Keratinocyte (primary cell): ENCODE results near the gene CCL15. TPM values are rescaled to one million over a fixed set of nuclear protein-coding genes. Genes with fewer than 3 reads are reported as not detected.

ENCODE experiments used
- DNase-seq: peaks from one replicate; pipeline ENCODE4 v3.0.0-alpha.2; 2011; ENCODE audit warnings: low read depth, missing footprints, low spot score
- FAIRE-seq: peaks from 2 replicates; lab custom pipeline; 2011; peaks lifted over from hg19 to GRCh38; lab: Jason Lieb, UNC
- H2AFZ ChIP-seq: 2 replicates; pipeline ENCODE4 v1.6.0; 2012; ENCODE audit warnings: low read length, control low read depth, inconsistent platforms; ENCODE audit not compliant: control insufficient read depth
- H3K27ac ChIP-seq: 2 replicates; pipeline ENCODE4 v1.5.1; 2011; ENCODE audit warnings: low read length; ENCODE audit not compliant: control insufficient read depth, insufficient read depth
- H3K27me3 ChIP-seq: 3 replicates; pipeline ENCODE4 v1.6.0; 2011; ENCODE audit warnings: low read length; ENCODE audit not compliant: control insufficient read depth, insufficient read depth; ENCODE audit errors: extremely low read depth
- H3K36me3 ChIP-seq, 2 experiments: 2 replicates in 1 of 2; 3 replicates in 1 of 2; pipeline ENCODE4 v1.5.1; 2011; ENCODE audit warnings: low read length in 2 of 2, mild to moderate bottlenecking in 1 of 2; ENCODE audit not compliant: control insufficient read depth in 2 of 2, insufficient read depth in 2 of 2; ENCODE audit errors: extremely low read depth in 1 of 2
- H3K4me1 ChIP-seq: 3 replicates; pipeline ENCODE4 v1.5.1; 2011; ENCODE audit warnings: low read length; ENCODE audit not compliant: control insufficient read depth, insufficient read depth; ENCODE audit errors: extremely low read depth
- H3K4me2 ChIP-seq: 3 replicates; pipeline ENCODE4 v1.6.0; 2011; ENCODE audit warnings: low read depth, low read length; ENCODE audit not compliant: control insufficient read depth, insufficient read depth; ENCODE audit errors: extremely low read depth
- H3K4me3 ChIP-seq, 3 experiments: fragments of 200-600 bp in 1 of 3; sonication (generic) in 1 of 3; 2 replicates in 2 of 3; 3 replicates in 1 of 3; pipeline ENCODE4 v1.5.1; 2011 to 2016; ENCODE audit warnings: low read length in 3 of 3, mild to moderate bottlenecking in 3 of 3, control low read depth in 2 of 3, inconsistent platforms in 1 of 3, low read depth in 1 of 3, mixed read lengths in 1 of 3, mixed run types in 1 of 3, moderate library complexity in 1 of 3; ENCODE audit not compliant: control insufficient read depth in 2 of 3, insufficient read depth in 2 of 3; ENCODE audit errors: extremely low read depth in 1 of 3
- H3K79me2 ChIP-seq: 2 replicates; pipeline ENCODE4 v1.6.0; 2012; ENCODE audit warnings: low read length; ENCODE audit not compliant: control insufficient read depth, insufficient read depth
- H3K9ac ChIP-seq: 3 replicates; pipeline ENCODE4 v1.6.0; 2011; ENCODE audit warnings: low read length; ENCODE audit not compliant: control insufficient read depth, insufficient read depth; ENCODE audit errors: extremely low read depth
- H3K9me1 ChIP-seq: 3 replicates; pipeline ENCODE4 v1.6.0; 2011; ENCODE audit warnings: low read length; ENCODE audit not compliant: control insufficient read depth, insufficient read depth; ENCODE audit errors: extremely low read depth
- H3K9me3 ChIP-seq: 2 replicates; pipeline ENCODE4 v1.5.1; 2012; ENCODE audit warnings: low read depth, low read length; ENCODE audit not compliant: control insufficient read depth
- H4K20me1 ChIP-seq: 3 replicates; pipeline ENCODE4 v1.6.0; 2011; ENCODE audit warnings: low read length; ENCODE audit not compliant: control insufficient read depth, insufficient read depth; ENCODE audit errors: extremely low read depth
- EZH2 ChIP-seq: IDR thresholded peaks from one replicate; pipeline ENCODE4 v1.6.1; 2012; ENCODE audit warnings: inconsistent platforms, mild to moderate bottlenecking, low read length, moderate library complexity
- dilution Hi-C: fragments of 300-500 bp; cut with MboI; formaldehyde crosslinking; loops from one replicate; pipeline ENCODE4 v1.7.0; 2020; ENCODE audit warnings: low sequenced_read_pairs; ENCODE audit not compliant: extremely low pct_ligation_motif_present
- polyA plus RNA-seq, 5 experiments: library from polyadenylated mRNA; depleted of rRNA in 3 of 5; stranded (reverse) in 3 of 5; stranded (forward) in 1 of 5; unstranded in 1 of 5; fragments of >200 nt; gene quantifications; 1 replicate in 1 of 5; 2 replicates in 3 of 5; 3 replicates in 1 of 5; pipeline versions ENCODE4 v1.2.1 to v1.2.3, GENCODE V29; 2011 to 2012; ENCODE audit warnings: missing spikeins in 2 of 5, low read depth in 1 of 5, low replicate concordance in 1 of 5
- TF ChIP-seq, protein P1 (sequence below), 3 experiments: IDR thresholded peaks in 1 of 3; conservative IDR thresholded peaks in 1 of 3; optimal IDR thresholded peaks in 1 of 3; 2 replicates in 2 of 3; 3 replicates in 1 of 3; pipeline versions ENCODE3 to v1.5.1; 2011; ENCODE audit warnings: low read length in 3 of 3, mild to moderate bottlenecking in 3 of 3, moderate library complexity in 2 of 3, control low read depth in 1 of 3, inconsistent platforms in 1 of 3; ENCODE audit not compliant: insufficient read depth in 2 of 3; ENCODE audit errors: extremely low read depth in 1 of 3

Gene CCL15
- polyA plus RNA-seq, 1 donor (not counting 4 experiments of a cell fraction or from before 2014, with no cell fraction given): not detected

GRCh38 chr17:35972945-35973332 lies 28.4 kb downstream of the CCL15 start:
- TF ChIP-seq, protein P1, sequence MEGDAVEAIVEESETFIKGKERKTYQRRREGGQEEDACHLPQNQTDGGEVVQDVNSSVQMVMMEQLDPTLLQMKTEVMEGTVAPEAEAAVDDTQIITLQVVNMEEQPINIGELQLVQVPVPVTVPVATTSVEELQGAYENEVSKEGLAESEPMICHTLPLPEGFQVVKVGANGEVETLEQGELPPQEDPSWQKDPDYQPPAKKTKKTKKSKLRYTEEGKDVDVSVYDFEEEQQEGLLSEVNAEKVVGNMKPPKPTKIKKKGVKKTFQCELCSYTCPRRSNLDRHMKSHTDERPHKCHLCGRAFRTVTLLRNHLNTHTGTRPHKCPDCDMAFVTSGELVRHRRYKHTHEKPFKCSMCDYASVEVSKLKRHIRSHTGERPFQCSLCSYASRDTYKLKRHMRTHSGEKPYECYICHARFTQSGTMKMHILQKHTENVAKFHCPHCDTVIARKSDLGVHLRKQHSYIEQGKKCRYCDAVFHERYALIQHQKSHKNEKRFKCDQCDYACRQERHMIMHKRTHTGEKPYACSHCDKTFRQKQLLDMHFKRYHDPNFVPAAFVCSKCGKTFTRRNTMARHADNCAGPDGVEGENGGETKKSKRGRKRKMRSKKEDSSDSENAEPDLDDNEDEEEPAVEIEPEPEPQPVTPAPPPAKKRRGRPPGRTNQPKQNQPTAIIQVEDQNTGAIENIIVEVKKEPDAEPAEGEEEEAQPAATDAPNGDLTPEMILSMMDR (optimal IDR thresholded peaks at IDR 0.05 in 1 of 3, IDR thresholded peaks at IDR 0.05 in 1 of 3, conservative IDR thresholded peaks at IDR 0.05 in 1 of 3; ENCODE audit: extremely low read depth in 1 of 3, insufficient read depth in 2 of 3, low read length in 3 of 3): no peak
- no peak for TF ChIP-seq EZH2
- Histone ChIP-seq H3K9me3 (no peaks in the 10 kb centered on the region), H3K79me2 (no peaks in the 10 kb centered on the region), H3K36me3 (no peaks in the 10 kb centered on the region), H3K4me2 (peak overlapping the region; percentile 60), H3K4me1 (peaks cover 18% of the 10 kb centered on the region), H3K9ac (no peak overlapping the region), H3K4me3 (no peak overlapping the region), H4K20me1 (no peaks in the 10 kb centered on the region), H3K9me1 (no peaks in the 10 kb centered on the region), H3K27ac (no peak overlapping the region), H2AFZ (no peak overlapping the region), H3K27me3 (no peaks in the 10 kb centered on the region)
- no peak for FAIRE-seq
- DNase-seq: no peak
- dilution Hi-C loops: no loop called here

DNA sequence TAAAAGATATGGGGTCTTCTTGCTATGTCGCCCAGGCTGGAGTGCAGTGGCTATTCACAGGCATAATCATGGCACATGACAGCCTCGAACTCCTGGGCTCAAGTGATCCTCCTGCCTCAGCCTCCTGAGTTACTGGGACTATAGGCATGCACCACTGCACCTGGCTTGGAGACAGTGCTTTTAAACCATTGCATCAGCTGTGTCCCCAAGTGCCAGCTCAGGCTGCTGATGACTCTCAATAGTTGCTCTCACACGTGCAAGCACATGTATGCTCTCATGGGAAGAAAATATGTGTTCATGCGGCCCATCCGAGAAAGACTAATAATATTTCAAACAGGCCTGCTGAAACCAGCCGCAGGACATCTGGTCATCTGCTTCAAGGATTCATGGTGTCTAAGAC lies 28.8 kb downstream of the CCL15 start:
- DNase-seq: no peak
- no peak for FAIRE-seq
- dilution Hi-C loops: no loop called here
- TF ChIP-seq EZH2: no peak
- TF ChIP-seq, protein P1 (optimal IDR thresholded peaks at IDR 0.05 in 1 of 3, IDR thresholded peaks at IDR 0.05 in 1 of 3, conservative IDR thresholded peaks at IDR 0.05 in 1 of 3; ENCODE audit: extremely low read depth in 1 of 3, insufficient read depth in 2 of 3, low read length in 3 of 3): no peak
- no peaks in the 10 kb centered on the region for H3K9me3 ChIP-seq
- no peaks in the 10 kb centered on the region for H3K79me2 ChIP-seq
- no peak overlapping the region for H3K4me3 ChIP-seq
- H3K9me1 ChIP-seq: no peaks in the 10 kb centered on the region
- no peaks in the 10 kb centered on the region for H4K20me1 ChIP-seq
- no peak overlapping the region for H2AFZ ChIP-seq
- no peak overlapping the region for H3K9ac ChIP-seq
- no peaks in the 10 kb centered on the region for H3K27me3 ChIP-seq
- no peaks in the 10 kb centered on the region for H3K36me3 ChIP-seq
- H3K4me2 ChIP-seq: no peak overlapping the region
- no peak overlapping the region for H3K27ac ChIP-seq
- peaks cover 18% of the 10 kb centered on the region for H3K4me1 ChIP-seq
